GM23338 (cell line): ENCODE measurements around the gene PRMT5. TPM values are rescaled to one million over a fixed set of nuclear protein-coding genes. Genes with fewer than 3 reads are reported as not detected.

ENCODE experiments used
- ATAC-seq: fragments of 200-7000 bp; cut with Tn5 transposase; 3 replicates; pipeline ENCODE4 v1.9.1; 2020
- DNase-seq: peaks from one replicate; pipeline ENCODE4 v3.0.0-alpha.2; 2015; ENCODE audit warnings: low spot score
- H2AFZ ChIP-seq: fragments of 200-600 bp; sonication (generic); 2 replicates; pipeline ENCODE4 v1.8.0; 2016; ENCODE audit warnings: antibody characterized with exemption, mild to moderate bottlenecking, moderate library complexity
- H3F3A ChIP-seq: fragments of 200-600 bp; sonication (generic); replicated peaks from 2 replicates; pipeline ENCODE4 v1.8.0; 2017; ENCODE audit warnings: antibody characterized with exemption, mixed run types, low read depth
- H3K27ac ChIP-seq: fragments of 200-600 bp; sonication (generic); 2 replicates; pipeline ENCODE4 v1.6.1; 2016; ENCODE audit warnings: low read depth
- H3K27me3 ChIP-seq: fragments of 200-600 bp; sonication (generic); 2 replicates; pipeline ENCODE4 v1.8.0; 2016; ENCODE audit warnings: mild to moderate bottlenecking, mixed run types, moderate library complexity; ENCODE audit not compliant: insufficient read depth
- H3K36me3 ChIP-seq: fragments of 200-600 bp; sonication (generic); 2 replicates; pipeline ENCODE4 v1.8.0; 2016; ENCODE audit warnings: mild to moderate bottlenecking; ENCODE audit not compliant: insufficient read depth
- H3K4me1 ChIP-seq: fragments of 200-600 bp; sonication (generic); 2 replicates; pipeline ENCODE4 v1.8.0; 2016; ENCODE audit warnings: mild to moderate bottlenecking, moderate library complexity; ENCODE audit not compliant: insufficient read depth
- H3K4me2 ChIP-seq: fragments of 200-600 bp; sonication (generic); 2 replicates; pipeline ENCODE4 v1.7.1; 2017; ENCODE audit warnings: mixed run types
- H3K4me3 ChIP-seq: fragments of 200-600 bp; sonication (generic); 2 replicates; pipeline ENCODE4 v1.6.1; 2016; ENCODE audit warnings: mixed run types
- H3K79me2 ChIP-seq: fragments of 200-600 bp; sonication (generic); replicated peaks from 2 replicates; pipeline ENCODE4 v1.8.0; 2017; ENCODE audit warnings: mild to moderate bottlenecking; ENCODE audit not compliant: insufficient read depth
- H3K9me2 ChIP-seq: fragments of 200-600 bp; sonication (generic); 2 replicates; pipeline ENCODE4 v1.8.0; 2017; ENCODE audit not compliant: insufficient read depth
- H4K20me1 ChIP-seq: fragments of 200-600 bp; sonication (generic); replicated peaks from 2 replicates; pipeline ENCODE4 v1.8.0; 2017; ENCODE audit warnings: mild to moderate bottlenecking; ENCODE audit not compliant: insufficient read depth
- H3K27ac Mint-ChIP-seq: 2 replicates; pipeline ENCODE4 v1.8.0; 2020; ENCODE audit warnings: inconsistent platforms, mild to moderate bottlenecking, moderate library complexity, mixed read lengths
- H3K27me3 Mint-ChIP-seq: 3 replicates; pipeline ENCODE4 v1.8.0; 2022; ENCODE audit warnings: low read depth, mild to moderate bottlenecking, moderate library complexity, mixed read lengths, inconsistent platforms; ENCODE audit not compliant: insufficient read depth, poor library complexity
- H3K36me3 Mint-ChIP-seq: 3 replicates; pipeline ENCODE4 v1.8.0; 2021; ENCODE audit warnings: low read depth, mild to moderate bottlenecking, inconsistent platforms, moderate library complexity, mixed read lengths
- H3K4me1 Mint-ChIP-seq: 3 replicates; pipeline ENCODE4 v1.8.0; 2020; ENCODE audit warnings: mild to moderate bottlenecking, inconsistent platforms, mixed read lengths
- H3K4me3 Mint-ChIP-seq: 3 replicates; pipeline ENCODE4 v1.8.0; 2021; ENCODE audit warnings: moderate library complexity, mild to moderate bottlenecking, inconsistent platforms, mixed read lengths
- H3K9me3 Mint-ChIP-seq: 3 replicates; pipeline ENCODE4 v1.8.0; 2020; ENCODE audit warnings: moderate library complexity, mild to moderate bottlenecking, inconsistent platforms, mixed read lengths
- CREB1 ChIP-seq: fragments of 250-450 bp; sonication (Bioruptor Pico); IDR thresholded peaks from 2 replicates; pipeline ENCODE4 v1.5.0; 2020; ENCODE audit warnings: low read depth, mild to moderate bottlenecking, moderate library complexity
- EZH2 ChIP-seq: fragments of 200-600 bp; sonication (generic); IDR thresholded peaks from one replicate; pipeline ENCODE4 v1.8.0; 2017; ENCODE audit warnings: antibody characterized with exemption, mild to moderate bottlenecking, low read depth; ENCODE audit not compliant: unreplicated experiment
- JUNB ChIP-seq: IDR thresholded peaks from one replicate; pipeline ENCODE4 v1.6.1; 2016; ENCODE audit warnings: antibody characterized with exemption; ENCODE audit not compliant: unreplicated experiment
- NANOG ChIP-seq: IDR thresholded peaks from 2 replicates; pipeline ENCODE4 v1.6.1; 2016; ENCODE audit warnings: antibody characterized with exemption, borderline replicate concordance
- POLR2AphosphoS5 ChIP-seq: IDR thresholded peaks from 2 replicates; pipeline ENCODE4 v1.6.1; 2016; ENCODE audit warnings: antibody characterized with exemption, low read depth
- STAT1 ChIP-seq: IDR thresholded peaks from one replicate; pipeline ENCODE4 v1.6.1; 2016; ENCODE audit warnings: antibody characterized with exemption; ENCODE audit not compliant: unreplicated experiment
- ZNF331 ChIP-seq: fragments of 250-450 bp; sonication (Bioruptor Pico); IDR thresholded peaks from 2 replicates; pipeline ENCODE4 v1.5.0; 2020; ENCODE audit warnings: low read depth, mild to moderate bottlenecking, moderate library complexity
- long read RNA-seq: library from polyadenylated mRNA; unstranded; transcript quantifications from one replicate; pipeline ENCODE4 v2.0.0, GENCODE V29; 2020; ENCODE audit not compliant: unreplicated experiment
- polyA plus RNA-seq: library from polyadenylated mRNA; unstranded; fragments of >200 nt; fragmentation: Nextera tagmentation; extraction: Ambion mirVana; gene quantifications from 2 replicates; pipeline ENCODE4 v1.2.1, GENCODE V29; 2016
- total RNA-seq: library from RNA; depleted of rRNA; stranded (reverse); fragments of >200 nt; shearing (Covaris generic); gene quantifications from 2 replicates; pipeline ENCODE4 v1.2.3, GENCODE V29; 2014; rRNA removed
- TF ChIP-seq, protein P1 (sequence below): IDR thresholded peaks from one replicate; pipeline ENCODE4 v1.6.1; 2018; ENCODE audit warnings: antibody characterized with exemption; ENCODE audit not compliant: unreplicated experiment
- TF ChIP-seq, protein P2 (sequence below): fragments of 250-450 bp; sonication (Bioruptor Pico); IDR thresholded peaks from 2 replicates; pipeline ENCODE4 v1.5.0; 2020; ENCODE audit warnings: mild to moderate bottlenecking, moderate library complexity

The PRMT5 gene
- total RNA-seq (123 and 124 TPM in 2 replicates), polyA plus RNA-seq (68.8 and 74.5 TPM in 2 replicates)
- long read RNA-seq, transcript PRMT5-202 (17 exons, 2,531 nt): major isoform, 53 of 82 reads
- long read RNA-seq, partial matches to known transcripts: 11 of 82 reads
- long read RNA-seq, other reads (novel, unspliced or antisense): 18 of 82 reads

DNA sequence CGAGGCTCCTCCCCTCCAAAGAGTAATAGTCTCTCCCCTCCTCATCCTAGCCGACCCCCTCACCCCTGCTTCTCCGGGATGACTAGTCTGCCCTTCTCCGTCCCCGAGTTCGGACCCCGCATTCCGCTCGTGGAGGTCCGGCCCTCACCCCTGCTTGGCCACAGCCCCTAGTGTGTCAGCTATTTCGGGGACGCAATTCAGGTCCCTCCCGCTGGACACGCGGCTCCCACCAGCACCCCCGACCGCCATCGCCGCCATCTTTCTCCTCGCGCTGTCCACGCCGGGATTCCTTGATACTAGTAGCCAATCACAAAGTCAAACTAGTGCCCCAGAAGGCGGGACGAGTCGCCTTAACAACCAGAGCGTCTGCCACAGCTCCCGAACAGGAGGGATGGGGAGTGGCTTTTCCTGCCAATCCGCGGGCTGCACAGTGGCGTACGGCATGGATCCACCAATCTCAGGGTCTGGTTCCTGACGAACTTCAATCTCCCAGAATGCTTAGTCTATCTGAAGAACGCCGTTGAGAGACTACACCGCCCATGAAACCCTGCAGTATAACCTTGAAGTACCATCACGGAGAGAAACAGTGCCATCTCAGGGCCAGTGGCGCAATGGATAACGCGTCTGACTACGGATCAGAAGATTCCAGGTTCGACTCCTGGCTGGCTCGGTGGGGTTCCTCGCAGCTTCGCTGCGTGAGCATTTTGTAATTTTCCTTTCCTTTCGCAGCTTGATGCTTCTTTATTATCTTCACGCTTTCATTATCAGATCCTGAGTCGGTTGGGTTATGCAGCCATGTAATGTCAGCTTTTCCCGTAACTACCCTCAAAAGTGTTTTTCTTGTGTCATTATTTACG, at the start of gene PRMT5:
PRMT5 (minus strand) TSS at position 273 of the 857 bp plus-strand sequence; CDS start at position 258, 15 bp downstream.
- Histone ChIP-seq H3K9me2 (no peaks in the 10 kb centered on the region), H3K36me3 (peaks cover 22% of the 10 kb centered on the region), H3K27ac (peak within 1 kb of the TSS; percentile 86), H4K20me1 (peaks cover 3% of the 10 kb centered on the region; the same call in 1 of the 2 replicates), H3K4me1 (peaks cover 7% of the 10 kb centered on the region), H3F3A (peaks cover 16% of the 10 kb centered on the region), H3K4me3 (peak within 1 kb of the TSS; percentile 63), H3K79me2 (peaks cover 23% of the 10 kb centered on the region), H3K27me3 (no peaks in the 10 kb centered on the region), H2AFZ (peak within 1 kb of the TSS; percentile 88), H3K4me2 (peak within 1 kb of the TSS; percentile 97)
- ATAC-seq: peak; percentile 94
- peak; percentile 81 for TF ChIP-seq CREB1 (CRISPR knock-in tag)
- no peak for TF ChIP-seq EZH2
- TF ChIP-seq POLR2AphosphoS5: peak; percentile 96
- H3K27ac Mint-ChIP-seq: no peak within 1 kb of the TSS
- H3K27me3 Mint-ChIP-seq: no peaks in the 10 kb centered on the region
- DNase-seq: peak; percentile 99
- peaks cover 32% of the 10 kb centered on the region for H3K36me3 Mint-ChIP-seq
- no peaks in the 10 kb centered on the region for H3K9me3 Mint-ChIP-seq
- H3K4me1 Mint-ChIP-seq: peaks cover 8% of the 10 kb centered on the region
- no peak within 1 kb of the TSS for H3K4me3 Mint-ChIP-seq

DNA sequence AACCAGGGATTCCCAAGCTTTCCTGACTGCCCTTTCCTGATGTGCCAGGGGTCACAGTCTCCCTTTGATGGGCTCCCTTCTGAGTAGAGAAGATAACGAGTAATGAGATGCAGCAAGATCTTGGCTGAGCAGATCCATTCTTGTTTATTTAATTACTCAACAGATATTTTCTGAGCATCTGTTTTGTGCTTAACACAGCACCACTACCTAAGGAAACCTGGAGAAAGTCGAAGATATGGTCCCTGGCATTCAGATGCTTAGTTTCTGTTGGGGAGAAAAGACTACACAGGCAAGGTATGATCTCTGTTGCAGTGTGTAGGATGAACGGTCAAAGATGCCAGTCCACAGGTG, 49.3 kb upstream of the PRMT5 start:
- Histone ChIP-seq H3K4me2 (peak overlapping the region; percentile 92), H4K20me1 (no peaks in the 10 kb centered on the region; the same call in 1 of the 2 replicates), H3F3A (peaks cover 42% of the 10 kb centered on the region), H3K4me1 (peaks cover 36% of the 10 kb centered on the region), H3K27me3 (peaks cover 19% of the 10 kb centered on the region), H3K36me3 (peaks cover 24% of the 10 kb centered on the region), H3K4me3 (peak overlapping the region; percentile 70; the same call in 1 of the 2 replicates), H3K79me2 (peaks cover 47% of the 10 kb centered on the region), H2AFZ (no peak overlapping the region), H3K27ac (peak overlapping the region; percentile 99), H3K9me2 (no peaks in the 10 kb centered on the region)
- 0 out of 2 replicates have a peak overlapping the region, but pooled peaks have one; percentile 92 for H3K27ac Mint-ChIP-seq
- H3K4me3 Mint-ChIP-seq: peak overlapping the region; percentile 69; the same call in 1 of the 3 replicates
- peaks cover 48% of the 10 kb centered on the region for H3K4me1 Mint-ChIP-seq
- ATAC-seq: no peak
- peaks cover 57% of the 10 kb centered on the region for H3K36me3 Mint-ChIP-seq
- H3K9me3 Mint-ChIP-seq: no peaks in the 10 kb centered on the region
- DNase-seq: no peak
- peaks cover 23% of the 10 kb centered on the region for H3K27me3 Mint-ChIP-seq
- TF ChIP-seq NANOG (no peak), JUNB (no peak), ZNF331 (no peak), EZH2 (no peak), STAT1 (no peak), CREB1 (CRISPR knock-in tag) (no peak)
- TF ChIP-seq, protein P1, sequence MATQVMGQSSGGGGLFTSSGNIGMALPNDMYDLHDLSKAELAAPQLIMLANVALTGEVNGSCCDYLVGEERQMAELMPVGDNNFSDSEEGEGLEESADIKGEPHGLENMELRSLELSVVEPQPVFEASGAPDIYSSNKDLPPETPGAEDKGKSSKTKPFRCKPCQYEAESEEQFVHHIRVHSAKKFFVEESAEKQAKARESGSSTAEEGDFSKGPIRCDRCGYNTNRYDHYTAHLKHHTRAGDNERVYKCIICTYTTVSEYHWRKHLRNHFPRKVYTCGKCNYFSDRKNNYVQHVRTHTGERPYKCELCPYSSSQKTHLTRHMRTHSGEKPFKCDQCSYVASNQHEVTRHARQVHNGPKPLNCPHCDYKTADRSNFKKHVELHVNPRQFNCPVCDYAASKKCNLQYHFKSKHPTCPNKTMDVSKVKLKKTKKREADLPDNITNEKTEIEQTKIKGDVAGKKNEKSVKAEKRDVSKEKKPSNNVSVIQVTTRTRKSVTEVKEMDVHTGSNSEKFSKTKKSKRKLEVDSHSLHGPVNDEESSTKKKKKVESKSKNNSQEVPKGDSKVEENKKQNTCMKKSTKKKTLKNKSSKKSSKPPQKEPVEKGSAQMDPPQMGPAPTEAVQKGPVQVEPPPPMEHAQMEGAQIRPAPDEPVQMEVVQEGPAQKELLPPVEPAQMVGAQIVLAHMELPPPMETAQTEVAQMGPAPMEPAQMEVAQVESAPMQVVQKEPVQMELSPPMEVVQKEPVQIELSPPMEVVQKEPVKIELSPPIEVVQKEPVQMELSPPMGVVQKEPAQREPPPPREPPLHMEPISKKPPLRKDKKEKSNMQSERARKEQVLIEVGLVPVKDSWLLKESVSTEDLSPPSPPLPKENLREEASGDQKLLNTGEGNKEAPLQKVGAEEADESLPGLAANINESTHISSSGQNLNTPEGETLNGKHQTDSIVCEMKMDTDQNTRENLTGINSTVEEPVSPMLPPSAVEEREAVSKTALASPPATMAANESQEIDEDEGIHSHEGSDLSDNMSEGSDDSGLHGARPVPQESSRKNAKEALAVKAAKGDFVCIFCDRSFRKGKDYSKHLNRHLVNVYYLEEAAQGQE: no peak
- TF ChIP-seq, protein P2, sequence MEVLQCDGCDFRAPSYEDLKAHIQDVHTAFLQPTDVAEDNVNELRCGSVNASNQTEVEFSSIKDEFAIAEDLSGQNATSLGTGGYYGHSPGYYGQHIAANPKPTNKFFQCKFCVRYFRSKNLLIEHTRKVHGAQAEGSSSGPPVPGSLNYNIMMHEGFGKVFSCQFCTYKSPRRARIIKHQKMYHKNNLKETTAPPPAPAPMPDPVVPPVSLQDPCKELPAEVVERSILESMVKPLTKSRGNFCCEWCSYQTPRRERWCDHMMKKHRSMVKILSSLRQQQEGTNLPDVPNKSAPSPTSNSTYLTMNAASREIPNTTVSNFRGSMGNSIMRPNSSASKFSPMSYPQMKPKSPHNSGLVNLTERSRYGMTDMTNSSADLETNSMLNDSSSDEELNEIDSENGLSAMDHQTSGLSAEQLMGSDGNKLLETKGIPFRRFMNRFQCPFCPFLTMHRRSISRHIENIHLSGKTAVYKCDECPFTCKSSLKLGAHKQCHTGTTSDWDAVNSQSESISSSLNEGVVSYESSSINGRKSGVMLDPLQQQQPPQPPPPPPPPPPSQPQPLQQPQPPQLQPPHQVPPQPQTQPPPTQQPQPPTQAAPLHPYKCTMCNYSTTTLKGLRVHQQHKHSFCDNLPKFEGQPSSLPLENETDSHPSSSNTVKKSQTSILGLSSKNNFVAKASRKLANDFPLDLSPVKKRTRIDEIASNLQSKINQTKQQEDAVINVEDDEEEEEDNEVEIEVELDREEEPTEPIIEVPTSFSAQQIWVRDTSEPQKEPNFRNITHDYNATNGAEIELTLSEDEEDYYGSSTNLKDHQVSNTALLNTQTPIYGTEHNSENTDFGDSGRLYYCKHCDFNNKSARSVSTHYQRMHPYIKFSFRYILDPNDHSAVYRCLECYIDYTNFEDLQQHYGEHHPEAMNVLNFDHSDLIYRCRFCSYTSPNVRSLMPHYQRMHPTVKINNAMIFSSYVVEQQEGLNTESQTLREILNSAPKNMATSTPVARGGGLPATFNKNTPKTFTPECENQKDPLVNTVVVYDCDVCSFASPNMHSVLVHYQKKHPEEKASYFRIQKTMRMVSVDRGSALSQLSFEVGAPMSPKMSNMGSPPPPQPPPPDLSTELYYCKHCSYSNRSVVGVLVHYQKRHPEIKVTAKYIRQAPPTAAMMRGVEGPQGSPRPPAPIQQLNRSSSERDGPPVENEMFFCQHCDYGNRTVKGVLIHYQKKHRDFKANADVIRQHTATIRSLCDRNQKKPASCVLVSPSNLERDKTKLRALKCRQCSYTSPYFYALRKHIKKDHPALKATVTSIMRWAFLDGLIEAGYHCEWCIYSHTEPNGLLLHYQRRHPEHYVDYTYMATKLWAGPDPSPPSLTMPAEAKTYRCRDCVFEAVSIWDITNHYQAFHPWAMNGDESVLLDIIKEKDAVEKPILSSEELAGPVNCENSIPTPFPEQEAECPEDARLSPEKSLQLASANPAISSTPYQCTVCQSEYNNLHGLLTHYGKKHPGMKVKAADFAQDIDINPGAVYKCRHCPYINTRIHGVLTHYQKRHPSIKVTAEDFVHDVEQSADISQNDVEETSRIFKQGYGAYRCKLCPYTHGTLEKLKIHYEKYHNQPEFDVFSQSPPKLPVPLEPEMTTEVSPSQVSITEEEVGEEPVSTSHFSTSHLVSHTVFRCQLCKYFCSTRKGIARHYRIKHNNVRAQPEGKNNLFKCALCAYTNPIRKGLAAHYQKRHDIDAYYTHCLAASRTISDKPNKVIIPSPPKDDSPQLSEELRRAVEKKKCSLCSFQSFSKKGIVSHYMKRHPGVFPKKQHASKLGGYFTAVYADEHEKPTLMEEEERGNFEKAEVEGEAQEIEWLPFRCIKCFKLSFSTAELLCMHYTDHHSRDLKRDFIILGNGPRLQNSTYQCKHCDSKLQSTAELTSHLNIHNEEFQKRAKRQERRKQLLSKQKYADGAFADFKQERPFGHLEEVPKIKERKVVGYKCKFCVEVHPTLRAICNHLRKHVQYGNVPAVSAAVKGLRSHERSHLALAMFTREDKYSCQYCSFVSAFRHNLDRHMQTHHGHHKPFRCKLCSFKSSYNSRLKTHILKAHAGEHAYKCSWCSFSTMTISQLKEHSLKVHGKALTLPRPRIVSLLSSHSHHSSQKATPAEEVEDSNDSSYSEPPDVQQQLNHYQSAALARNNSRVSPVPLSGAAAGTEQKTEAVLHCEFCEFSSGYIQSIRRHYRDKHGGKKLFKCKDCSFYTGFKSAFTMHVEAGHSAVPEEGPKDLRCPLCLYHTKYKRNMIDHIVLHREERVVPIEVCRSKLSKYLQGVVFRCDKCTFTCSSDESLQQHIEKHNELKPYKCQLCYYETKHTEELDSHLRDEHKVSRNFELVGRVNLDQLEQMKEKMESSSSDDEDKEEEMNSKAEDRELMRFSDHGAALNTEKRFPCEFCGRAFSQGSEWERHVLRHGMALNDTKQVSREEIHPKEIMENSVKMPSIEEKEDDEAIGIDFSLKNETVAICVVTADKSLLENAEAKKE: no peak
